ENCODE results near the gene COMT. TPM values are rescaled to one million over a fixed set of nuclear protein-coding genes. Genes with fewer than 3 reads are reported as not detected.

COMT gene
- total RNA-seq, 2 experiments from 2014 or later = 90.8 to 112 TPM

DNA sequence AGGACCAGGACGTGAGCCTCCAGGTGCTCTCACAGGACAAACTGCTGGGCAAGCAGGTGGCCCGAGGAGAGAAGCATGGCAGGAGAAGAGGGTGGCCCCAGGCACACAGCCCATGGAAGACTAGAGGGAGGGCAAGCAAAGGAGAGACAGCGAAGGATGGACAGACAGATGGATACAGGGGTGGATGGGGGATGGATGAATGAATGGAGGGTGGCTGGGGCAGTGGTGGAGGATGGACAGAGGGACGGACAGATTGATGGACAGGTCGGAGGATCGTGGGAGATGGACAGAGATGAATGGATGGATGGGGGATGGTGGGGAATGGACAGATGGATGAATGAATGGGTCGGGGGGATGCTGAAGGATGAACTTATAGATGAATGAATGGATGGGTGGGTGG, 52.4 kb downstream of the COMT start:
- BruUV-seq (replicated peaks) = no TSS peak
- intact Hi-C loops (cut with micrococcal nuclease; ENCODE audit: unreplicated experiment) = no loop called here
- no peak overlapping the region for H3K27ac ChIP-seq (ENCODE audit: low read depth, low read length, poor library complexity, severe bottlenecking)

GRCh38 chr22:19994851-19995610, 53.5 kb downstream of the COMT start:
- H3K79me2 ChIP-seq (ENCODE audit: insufficient read depth, low read depth, low read length) = no peaks in the 10 kb centered on the region
- ChIA-PET POLR2A (no interaction called here), CTCF (ENCODE audit: unreplicated experiment) (no interaction called here)
- TF ChIP-seq, protein P1, sequence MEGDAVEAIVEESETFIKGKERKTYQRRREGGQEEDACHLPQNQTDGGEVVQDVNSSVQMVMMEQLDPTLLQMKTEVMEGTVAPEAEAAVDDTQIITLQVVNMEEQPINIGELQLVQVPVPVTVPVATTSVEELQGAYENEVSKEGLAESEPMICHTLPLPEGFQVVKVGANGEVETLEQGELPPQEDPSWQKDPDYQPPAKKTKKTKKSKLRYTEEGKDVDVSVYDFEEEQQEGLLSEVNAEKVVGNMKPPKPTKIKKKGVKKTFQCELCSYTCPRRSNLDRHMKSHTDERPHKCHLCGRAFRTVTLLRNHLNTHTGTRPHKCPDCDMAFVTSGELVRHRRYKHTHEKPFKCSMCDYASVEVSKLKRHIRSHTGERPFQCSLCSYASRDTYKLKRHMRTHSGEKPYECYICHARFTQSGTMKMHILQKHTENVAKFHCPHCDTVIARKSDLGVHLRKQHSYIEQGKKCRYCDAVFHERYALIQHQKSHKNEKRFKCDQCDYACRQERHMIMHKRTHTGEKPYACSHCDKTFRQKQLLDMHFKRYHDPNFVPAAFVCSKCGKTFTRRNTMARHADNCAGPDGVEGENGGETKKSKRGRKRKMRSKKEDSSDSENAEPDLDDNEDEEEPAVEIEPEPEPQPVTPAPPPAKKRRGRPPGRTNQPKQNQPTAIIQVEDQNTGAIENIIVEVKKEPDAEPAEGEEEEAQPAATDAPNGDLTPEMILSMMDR (conservative IDR thresholded peaks at IDR 0.05; ENCODE audit: low read length) = no peak
- TF ChIP-seq EZH2phosphoT487 (IDR thresholded peaks at IDR 0.05; ENCODE audit: borderline replicate concordance, low read depth, low read length) = no peak
- no peaks in the 10 kb centered on the region for H4K20me1 ChIP-seq (ENCODE audit: insufficient read depth, low read length)
- no peaks in the 10 kb centered on the region for H3K36me3 ChIP-seq (ENCODE audit: insufficient read depth, low read length)
- no peaks in the 10 kb centered on the region for H3K4me1 ChIP-seq (ENCODE audit: insufficient read depth, low read length, poor library complexity, severe bottlenecking)
- H3K27ac ChIP-seq (ENCODE audit: low read depth, low read length, poor library complexity, severe bottlenecking) = no peak overlapping the region
- intact Hi-C loops (cut with micrococcal nuclease; ENCODE audit: unreplicated experiment) = no loop called here
- no peaks in the 10 kb centered on the region for H3K9me2 ChIP-seq (ENCODE audit: insufficient read depth, low read length)
- no peaks in the 10 kb centered on the region for H3K9me3 ChIP-seq (ENCODE audit: low read length)
- no peak for DNase-seq (ENCODE audit: low spot score)
- H2AFZ ChIP-seq (ENCODE audit: low read length) = no peak overlapping the region
- H3K4me3 ChIP-seq (ENCODE audit: low read depth, low read length, poor library complexity, severe bottlenecking) = no peak overlapping the region
- no peak overlapping the region for H3K4me2 ChIP-seq (ENCODE audit: low read length)
- BruUV-seq (replicated peaks) = no TSS peak

More for the DNA sequence above, 52.4 kb downstream of the COMT start:
- TF ChIP-seq EZH2phosphoT487 (IDR thresholded peaks at IDR 0.05; ENCODE audit: borderline replicate concordance, low read depth, low read length) = no peak
- TF ChIP-seq, protein P1 (conservative IDR thresholded peaks at IDR 0.05; ENCODE audit: low read length) = no peak
- POLR2A ChIA-PET = no interaction called here
- no peak overlapping the region for H3K4me2 ChIP-seq (ENCODE audit: low read length)
- no peaks in the 10 kb centered on the region for H3K4me1 ChIP-seq (ENCODE audit: insufficient read depth, low read length, poor library complexity, severe bottlenecking)
- no peaks in the 10 kb centered on the region for H3K9me3 ChIP-seq (ENCODE audit: low read length)
- no peak for DNase-seq (ENCODE audit: low spot score)
- no peaks in the 10 kb centered on the region for H3K9me2 ChIP-seq (ENCODE audit: insufficient read depth, low read length)
- no peaks in the 10 kb centered on the region for H4K20me1 ChIP-seq (ENCODE audit: insufficient read depth, low read length)
- H3K36me3 ChIP-seq (ENCODE audit: insufficient read depth, low read length) = no peaks in the 10 kb centered on the region
- H2AFZ ChIP-seq (ENCODE audit: low read length) = no peak overlapping the region
- CTCF ChIA-PET (ENCODE audit: unreplicated experiment) = no interaction called here
- no peaks in the 10 kb centered on the region for H3K79me2 ChIP-seq (ENCODE audit: insufficient read depth, low read depth, low read length)
- no peak overlapping the region for H3K4me3 ChIP-seq (ENCODE audit: low read depth, low read length, poor library complexity, severe bottlenecking)

DNA sequence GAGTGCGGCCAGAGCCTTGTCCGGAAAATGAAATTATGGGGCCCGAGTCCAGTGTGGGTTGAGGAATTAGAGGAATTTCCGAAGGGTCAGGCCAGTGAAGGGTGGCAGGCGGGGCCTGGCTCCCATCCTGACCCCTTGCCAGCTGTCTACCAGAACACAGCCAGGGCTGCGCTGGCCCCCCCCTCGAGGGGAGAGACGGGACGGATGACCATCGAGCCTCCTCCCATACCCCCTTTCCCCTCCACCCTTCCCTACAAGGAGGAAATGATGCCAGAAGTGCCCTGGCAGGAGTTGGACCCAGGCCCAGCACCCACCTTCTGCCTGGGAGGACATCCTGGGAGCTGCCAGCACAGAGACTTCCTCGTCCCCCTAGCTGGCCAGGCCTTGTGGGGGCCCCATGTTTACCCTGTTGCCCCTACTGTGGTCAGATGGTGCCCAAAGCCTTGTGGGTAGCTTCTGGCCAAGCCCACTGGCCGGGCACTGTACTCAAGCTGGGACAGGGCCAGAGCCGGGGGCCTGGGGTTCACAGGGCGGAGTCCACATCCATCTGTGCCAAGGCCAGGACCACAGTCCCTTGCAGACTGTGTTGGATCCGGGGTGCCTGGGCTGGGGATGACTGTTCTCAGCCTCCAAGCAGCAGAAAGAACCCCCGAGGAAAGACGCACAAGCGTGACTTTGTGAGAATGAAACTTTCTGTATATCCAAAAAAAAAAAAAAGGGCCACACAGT, 54.2 kb downstream of the COMT start:
- intact Hi-C loops (cut with micrococcal nuclease; ENCODE audit: unreplicated experiment) = no loop called here
- Histone ChIP-seq H3K27ac (ENCODE audit: low read depth, low read length, poor library complexity, severe bottlenecking) (no peak overlapping the region), H3K4me1 (ENCODE audit: insufficient read depth, low read length, poor library complexity, severe bottlenecking) (no peaks in the 10 kb centered on the region), H3K4me3 (ENCODE audit: low read depth, low read length, poor library complexity, severe bottlenecking) (no peak overlapping the region), H3K9me3 (ENCODE audit: low read length) (no peaks in the 10 kb centered on the region), H4K20me1 (ENCODE audit: insufficient read depth, low read length) (no peaks in the 10 kb centered on the region), H3K36me3 (ENCODE audit: insufficient read depth, low read length) (no peaks in the 10 kb centered on the region), H3K9me2 (ENCODE audit: insufficient read depth, low read length) (no peaks in the 10 kb centered on the region), H2AFZ (ENCODE audit: low read length) (no peak overlapping the region), H3K79me2 (ENCODE audit: insufficient read depth, low read depth, low read length) (no peaks in the 10 kb centered on the region), H3K4me2 (ENCODE audit: low read length) (no peak overlapping the region)
- BruUV-seq (replicated peaks) = no TSS peak
- TF ChIP-seq EZH2phosphoT487 (IDR thresholded peaks at IDR 0.05; ENCODE audit: borderline replicate concordance, low read depth, low read length) = no peak
- TF ChIP-seq, protein P1 (conservative IDR thresholded peaks at IDR 0.05; ENCODE audit: low read length) = no peak
- CTCF ChIA-PET (ENCODE audit: unreplicated experiment) = no interaction called here
- POLR2A ChIA-PET = no interaction called here
- no peak for DNase-seq (ENCODE audit: low spot score)
